MM.1S (cell line): Measurements from ENCODE around the gene NSD2.

ENCODE experiments used
- DNase-seq: peaks from one replicate; pipeline ENCODE4 v3.0.0-alpha.2; 2015
- H2AFZ ChIP-seq: fragments of 300-600 bp; sonication (generic); 2 replicates; pipeline ENCODE4 v1.6.0; 2016; ENCODE audit warnings: antibody characterized with exemption, low read length
- H3F3A ChIP-seq: fragments of 300-600 bp; sonication (generic); 2 replicates; pipeline ENCODE4 v1.6.1; 2016; ENCODE audit warnings: mild to moderate bottlenecking, antibody characterized with exemption, low read length, moderate library complexity, mixed read lengths; ENCODE audit not compliant: insufficient read depth
- H3K27ac ChIP-seq: fragments of 300-600 bp; sonication (generic); 2 replicates; pipeline ENCODE4 v1.5.1; 2016; ENCODE audit warnings: mild to moderate bottlenecking, low read length
- H3K27me3 ChIP-seq: fragments of 300-600 bp; sonication (generic); replicated peaks from 2 replicates; pipeline ENCODE4 v1.6.0; 2016; ENCODE audit warnings: low read length; ENCODE audit not compliant: insufficient read depth
- H3K36me3 ChIP-seq: fragments of 300-600 bp; sonication (generic); replicated peaks from 2 replicates; pipeline ENCODE4 v1.6.1; 2016; ENCODE audit warnings: mild to moderate bottlenecking, low read length, mixed read lengths; ENCODE audit not compliant: insufficient read depth
- H3K4me1 ChIP-seq: fragments of 300-600 bp; sonication (generic); 2 replicates; pipeline ENCODE4 v1.6.1; 2016; ENCODE audit warnings: low read length, mixed read lengths
- H3K4me2 ChIP-seq: fragments of 300-600 bp; sonication (generic); 2 replicates; pipeline ENCODE4 v1.6.0; 2016; ENCODE audit warnings: low read depth, low read length
- H3K4me3 ChIP-seq: fragments of 300-600 bp; sonication (generic); 2 replicates; pipeline ENCODE4 v1.5.1; 2016; ENCODE audit warnings: low read length, mixed read lengths
- H3K79me2 ChIP-seq: fragments of 300-600 bp; sonication (generic); 2 replicates; pipeline ENCODE4 v1.6.1; 2016; ENCODE audit warnings: mixed run types, low read length, mixed read lengths
- H3K9ac ChIP-seq: fragments of 300-600 bp; sonication (generic); 2 replicates; pipeline ENCODE4 v1.6.1; 2016; ENCODE audit warnings: low read length, mixed read lengths
- H3K9me2 ChIP-seq: fragments of 300-600 bp; sonication (generic); replicated peaks from 2 replicates; pipeline ENCODE4 v1.6.1; 2016; ENCODE audit warnings: mild to moderate bottlenecking, low read length, mixed read lengths; ENCODE audit not compliant: insufficient read depth
- H3K9me3 ChIP-seq: fragments of 300-600 bp; sonication (generic); replicated peaks from 2 replicates; pipeline ENCODE4 v1.6.1; 2016; ENCODE audit warnings: mild to moderate bottlenecking, low read length, mixed read lengths; ENCODE audit not compliant: insufficient read depth
- H4K20me1 ChIP-seq: fragments of 300-600 bp; sonication (generic); 2 replicates; pipeline ENCODE4 v1.6.1; 2016; ENCODE audit warnings: mild to moderate bottlenecking, low read length, moderate library complexity, mixed read lengths; ENCODE audit not compliant: insufficient read depth
- CTCF ChIP-seq: fragments of 300-600 bp; sonication (generic); IDR thresholded peaks from 2 replicates; pipeline ENCODE4 v1.5.1; 2016; ENCODE audit warnings: antibody characterized with exemption, low read length, mixed read lengths
- EZH2 ChIP-seq: fragments of 300-600 bp; sonication (generic); optimal IDR thresholded peaks from 2 replicates; pipeline ENCODE3; 2017; ENCODE audit warnings: low read depth, mild to moderate bottlenecking, antibody characterized with exemption, low read length, mixed read lengths
- EZH2phosphoT487 ChIP-seq: fragments of 300-600 bp; sonication (generic); IDR thresholded peaks from 2 replicates; pipeline ENCODE4 v1.6.1; 2018; ENCODE audit warnings: antibody characterized with exemption, low read length

Gene NSD2

DNA sequence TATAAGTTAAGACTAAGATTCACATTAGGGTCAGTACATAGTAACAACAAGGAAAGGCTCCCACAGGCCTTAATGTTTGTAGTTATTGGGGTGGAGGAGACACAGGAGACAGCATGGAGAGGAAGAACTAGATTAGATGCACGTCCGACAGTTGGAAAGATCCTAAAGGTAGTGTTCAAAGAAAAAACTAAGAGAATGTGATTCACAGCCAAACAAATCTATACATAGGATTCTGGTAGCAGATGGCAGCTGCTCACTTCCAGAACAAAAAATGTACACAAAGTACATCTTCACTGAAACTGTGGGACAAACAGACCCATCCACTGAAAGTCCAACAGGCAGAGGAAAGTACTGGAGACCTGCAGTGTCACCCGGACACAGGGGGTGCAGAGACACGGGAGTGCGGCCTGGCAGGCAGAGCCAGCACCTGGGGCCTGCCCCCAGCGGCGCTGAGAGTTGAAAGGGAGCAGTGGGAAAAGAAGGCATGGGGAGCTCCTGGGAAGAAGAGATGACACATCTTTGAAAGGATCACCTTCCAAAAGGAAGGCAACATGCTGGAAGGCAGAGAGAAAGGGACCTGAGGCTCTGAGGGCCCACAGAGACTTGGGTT is 97.6 kb downstream of the NSD2 start:
- Histone ChIP-seq H3K9ac (no peak overlapping the region), H3K79me2 (peaks cover 23% of the 10 kb centered on the region; the same call in 1 of the 2 replicates), H2AFZ (no peak overlapping the region), H3F3A (no peaks in the 10 kb centered on the region), H3K36me3 (peaks cover 4% of the 10 kb centered on the region; the same call in 1 of the 2 replicates), H3K4me2 (no peak overlapping the region), H3K27ac (no peak overlapping the region), H3K4me3 (no peak overlapping the region), H4K20me1 (no peaks in the 10 kb centered on the region), H3K27me3 (no peaks in the 10 kb centered on the region), H3K4me1 (no peaks in the 10 kb centered on the region), H3K9me2 (no peaks in the 10 kb centered on the region), H3K9me3 (no peaks in the 10 kb centered on the region)
- no peak for DNase-seq
- TF ChIP-seq EZH2, result no peak
- no peak for TF ChIP-seq CTCF
- no peak for TF ChIP-seq EZH2phosphoT487

GRCh38 chr4:1969928-1970723 is 98.9 kb downstream of the NSD2 start:
- H3F3A ChIP-seq, result no peaks in the 10 kb centered on the region
- no peaks in the 10 kb centered on the region for H4K20me1 ChIP-seq
- no peak overlapping the region for H3K4me2 ChIP-seq
- peaks cover 20% of the 10 kb centered on the region; the same call in 1 of the 2 replicates for H3K79me2 ChIP-seq
- H2AFZ ChIP-seq, result no peak overlapping the region
- H3K9ac ChIP-seq, result no peak overlapping the region
- H3K4me1 ChIP-seq, result no peaks in the 10 kb centered on the region
- no peak overlapping the region for H3K27ac ChIP-seq
- H3K4me3 ChIP-seq, result no peak overlapping the region
- H3K9me2 ChIP-seq, result no peaks in the 10 kb centered on the region
- H3K27me3 ChIP-seq, result no peaks in the 10 kb centered on the region
- peaks cover 9% of the 10 kb centered on the region; the same call in 1 of the 2 replicates for H3K36me3 ChIP-seq
- TF ChIP-seq EZH2 (no peak), EZH2phosphoT487 (no peak), CTCF (no peak)
- DNase-seq, result no peak
- H3K9me3 ChIP-seq, result no peaks in the 10 kb centered on the region

DNA sequence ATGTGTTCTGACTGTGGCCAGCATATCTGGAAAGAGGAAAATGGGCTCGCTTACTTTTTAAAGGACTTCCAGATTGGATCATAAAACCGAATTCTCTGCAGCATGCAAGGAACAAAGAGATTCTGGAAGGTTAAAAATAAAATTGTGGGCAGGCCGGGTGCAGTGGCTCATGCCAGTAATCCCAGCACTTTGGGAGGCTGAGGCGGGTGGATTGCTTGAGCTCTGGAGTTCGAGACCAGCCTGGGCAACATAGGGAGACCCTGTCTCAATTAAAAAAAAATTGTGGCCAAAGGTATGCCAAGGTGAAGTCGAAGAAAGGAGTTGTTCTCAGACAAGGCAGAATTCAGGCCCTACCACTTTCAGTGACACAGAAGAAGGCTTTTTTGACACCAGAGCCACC is 99.7 kb downstream of the NSD2 start:
- Histone ChIP-seq H3F3A (no peaks in the 10 kb centered on the region), H3K4me2 (no peak overlapping the region), H3K9ac (no peak overlapping the region), H3K4me1 (no peaks in the 10 kb centered on the region), H3K9me3 (no peaks in the 10 kb centered on the region), H3K9me2 (no peaks in the 10 kb centered on the region), H3K27ac (no peak overlapping the region), H2AFZ (no peak overlapping the region), H3K36me3 (peaks cover 9% of the 10 kb centered on the region), H3K79me2 (peaks cover 17% of the 10 kb centered on the region; the same call in 1 of the 2 replicates), H3K4me3 (no peak overlapping the region), H3K27me3 (no peaks in the 10 kb centered on the region), H4K20me1 (no peaks in the 10 kb centered on the region)
- no peak for DNase-seq
- TF ChIP-seq CTCF (no peak), EZH2 (no peak), EZH2phosphoT487 (no peak)
